Retina (tissue), 1 donor: ENCODE results near the gene NT5C3B.

Source experiments
- DNase-seq: peaks from one replicate; pipeline ENCODE4 v3.0.0-alpha.2; 2016

Gene NT5C3B

GRCh38 chr17:41806685-41807445, 29.2 kb downstream of the NT5C3B start:
- DNase-seq = no peak

GRCh38 chr17:41803049-41804020, 32.7 kb downstream of the NT5C3B start:
- no peak for DNase-seq

- DNase-seq = peak; percentile 90
These were observed 34.4 kb downstream of the NT5C3B start for GRCh38 chr17:41801374-41802271.

GRCh38 chr17:41800601-41801373, 35.2 kb downstream of the NT5C3B start:
- DNase-seq = peak; percentile 37

- DNase-seq = no peak
These were observed 36.7 kb downstream of the NT5C3B start for GRCh38 chr17:41799366-41799765.

GRCh38 chr17:41797377-41797776, 38.7 kb downstream of the NT5C3B start:
- no peak for DNase-seq

GRCh38 chr17:41796121-41796895, 39.7 kb downstream of the NT5C3B start:
- no peak for DNase-seq

GRCh38 chr17:41794540-41794975, 41.5 kb downstream of the NT5C3B start:
- DNase-seq = no peak

GRCh38 chr17:41793784-41794539, 42.1 kb downstream of the NT5C3B start:
- DNase-seq = peak; percentile 61

GRCh38 chr17:41792845-41793783, 42.9 kb downstream of the NT5C3B start:
- DNase-seq = no peak

GRCh38 chr17:41787021-41787418, 49.0 kb downstream of the NT5C3B start:
- DNase-seq = no peak

- DNase-seq = peak; percentile 98
These were observed 49.6 kb downstream of the NT5C3B start, which contains the start of gene JUP for GRCh38 chr17:41786227-41787020. JUP (minus strand) TSS chr17:41786711; CDS start chr17:41771854, 14,857 bp downstream.

- DNase-seq = no peak
These were observed 50.2 kb downstream of the NT5C3B start for GRCh38 chr17:41785859-41786226.

- peak; percentile 56 for DNase-seq
These were observed 50.8 kb downstream of the NT5C3B start for GRCh38 chr17:41785091-41785858.

- DNase-seq = no peak
These were observed 51.8 kb downstream of the NT5C3B start for GRCh38 chr17:41784207-41784744.

GRCh38 chr17:41782142-41782541, 53.9 kb downstream of the NT5C3B start:
- DNase-seq = peak; percentile 49
